Measurements from ENCODE around the gene CAPN5. TPM values are rescaled to one million over a fixed set of nuclear protein-coding genes. Genes with fewer than 3 reads are reported as not detected.

The CAPN5 gene
- total and polyA plus RNA-seq, 4 donors = 6.5 to 25.8 (median 18.2) TPM

GRCh38 chr11:77106321-77106720 lies 39.5 kb downstream of the CAPN5 start:
- peaks cover 0 to 49% (median 24%) of the 10 kb centered on the region in 4 donors for H3K4me1 ChIP-seq (ENCODE audit: control insufficient read depth in 4 of 4, insufficient read depth in 4 of 4, low read length in 3 of 4)
- no peak for TF ChIP-seq GABPA (IDR thresholded peaks at IDR 0.05 in 1 of 2, conservative IDR thresholded peaks at IDR 0.05 in 1 of 2)
- TF ChIP-seq FOXA2 (IDR thresholded peaks at IDR 0.05) = no peak
- TF ChIP-seq TAF1 (conservative IDR thresholded peaks at IDR 0.05) = no peak
- no peak for TF ChIP-seq HNF4A (conservative IDR thresholded peaks at IDR 0.05)
- TF ChIP-seq RAD21 (IDR thresholded peaks at IDR 0.05) = no peak
- no peak for TF ChIP-seq EGR1 (IDR thresholded peaks at IDR 0.05; ENCODE audit: low read depth in 2 of 2)
- TF ChIP-seq REST (IDR thresholded peaks at IDR 0.05) = no peak
- TF ChIP-seq ZBTB33 (IDR thresholded peaks at IDR 0.05) = no peak
- TF ChIP-seq MAX (IDR thresholded peaks at IDR 0.05) = no peak
- TF ChIP-seq SP1 (IDR thresholded peaks at IDR 0.05) = no peak
- TF ChIP-seq NR2F2 (IDR thresholded peaks at IDR 0.05) = no peak
- no peak for TF ChIP-seq YY1 (IDR thresholded peaks at IDR 0.05)
- TF ChIP-seq RXRA (IDR thresholded peaks at IDR 0.05) = no peak
- no peak for TF ChIP-seq JUND (IDR thresholded peaks at IDR 0.05)
- no peak for TF ChIP-seq HNF4G (IDR thresholded peaks at IDR 0.05)
- no peak for TF ChIP-seq FOXA1 (IDR thresholded peaks at IDR 0.05)
- no peak for TF ChIP-seq CTCF (IDR thresholded peaks at IDR 0.05; ENCODE audit: low read depth, low read length, missing input control)
- TF ChIP-seq, protein P1, sequence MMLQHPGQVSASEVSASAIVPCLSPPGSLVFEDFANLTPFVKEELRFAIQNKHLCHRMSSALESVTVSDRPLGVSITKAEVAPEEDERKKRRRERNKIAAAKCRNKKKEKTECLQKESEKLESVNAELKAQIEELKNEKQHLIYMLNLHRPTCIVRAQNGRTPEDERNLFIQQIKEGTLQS (IDR thresholded peaks at IDR 0.05) = no peak
- H3K4me3 ChIP-seq (ENCODE audit: low read depth in 1 of 3, low read length in 3 of 3) = no peak overlapping the region
- DNase-seq (ENCODE audit: low spot score) = no peak
- H3K27ac ChIP-seq (ENCODE audit: low read depth in 1 of 2, low read length in 2 of 2) = no peak overlapping the region
- 72% methylated on average over 7 of the region's 7 CpGs for WGBS
- peaks cover 0 to 6% (median 2%) of the 10 kb centered on the region in 4 donors for H3K36me3 ChIP-seq (ENCODE audit: control insufficient read depth in 4 of 4, insufficient read depth in 3 of 4, low read depth in 1 of 4, low read length in 3 of 4)
- no peaks in the 10 kb centered on the region for H3K9me3 ChIP-seq (ENCODE audit: control insufficient read depth in 4 of 4, low read length in 3 of 4)
- no peaks in the 10 kb centered on the region for H3K27me3 ChIP-seq (ENCODE audit: control insufficient read depth in 4 of 4, insufficient read depth in 4 of 4, low read length in 3 of 4)
- H3K9ac ChIP-seq (ENCODE audit: low read depth in 1 of 2, low read length in 2 of 2) = no peak overlapping the region

All from liver (tissue), 9 donors.